Measurements from ENCODE around the gene C14orf180.
A peak's percentile ranks its signal among the peaks of the same experiment; 100 is the strongest.

Gene C14orf180

DNA sequence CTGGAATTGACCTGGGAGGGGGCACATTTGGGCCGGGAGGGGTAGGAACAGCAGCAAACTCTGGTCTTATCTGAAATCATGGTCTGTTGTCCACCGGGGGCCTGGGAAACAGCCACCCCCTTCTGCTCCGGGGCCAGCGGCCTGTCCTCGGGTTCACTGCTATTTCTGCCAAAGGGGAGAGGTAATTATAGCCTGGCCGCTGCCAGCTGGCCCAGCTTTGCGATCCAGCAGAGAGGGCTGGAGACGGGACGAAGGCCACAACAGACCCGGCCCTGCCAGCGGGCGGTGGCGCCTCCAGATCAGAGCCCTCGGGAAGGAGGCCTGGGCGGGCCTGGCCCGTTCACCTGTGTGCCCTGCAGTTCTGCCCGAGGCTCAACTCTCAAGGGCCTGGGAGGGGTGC, at the start of gene C14orf180:
C14orf180 (plus strand) TSS at position 258 of the 400 bp plus-strand sequence. CDS start 6,667 bp downstream, outside the sequence.
- DNase-seq: peak; percentile 69

GRCh38 chr14:104530646-104531045, 48.9 kb upstream of the C14orf180 start:
- DNase-seq: no peak

- no peak for DNase-seq
Observed at GRCh38 chr14:104531421-104532190, 48.0 kb upstream of the C14orf180 start.

GRCh38 chr14:104532191-104532555, 47.4 kb upstream of the C14orf180 start:
- no peak for DNase-seq

GRCh38 chr14:104534036-104534435, 45.5 kb upstream of the C14orf180 start:
- no peak for DNase-seq

- no peak for DNase-seq
Observed at GRCh38 chr14:104536942-104537612, 42.5 kb upstream of the C14orf180 start.

DNA sequence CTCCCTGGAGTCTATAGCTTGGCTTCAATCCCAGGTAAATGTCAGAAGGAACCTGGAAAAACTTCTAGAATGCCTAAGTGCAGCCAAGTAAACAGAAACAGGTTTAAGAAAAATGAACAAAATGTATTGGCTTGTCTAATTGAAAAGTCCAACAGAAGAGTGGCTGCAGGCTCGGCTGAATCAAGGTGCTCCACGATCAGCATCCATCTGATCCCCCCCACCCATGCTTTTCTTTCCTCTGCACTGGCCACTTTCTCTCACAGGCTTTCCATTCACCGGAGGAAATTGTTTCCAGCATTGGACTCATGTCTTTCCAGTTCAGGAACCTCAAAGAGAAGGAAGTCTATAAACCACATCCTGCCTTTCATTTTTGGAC, 42.0 kb upstream of the C14orf180 start:
- DNase-seq: no peak

- no peak for DNase-seq
Observed at GRCh38 chr14:104541905-104542465, 37.6 kb upstream of the C14orf180 start.

GRCh38 chr14:104542871-104543830, 36.4 kb upstream of the C14orf180 start:
- no peak for DNase-seq

GRCh38 chr14:104544362-104544961, 35.1 kb upstream of the C14orf180 start:
- no peak for DNase-seq

DNA sequence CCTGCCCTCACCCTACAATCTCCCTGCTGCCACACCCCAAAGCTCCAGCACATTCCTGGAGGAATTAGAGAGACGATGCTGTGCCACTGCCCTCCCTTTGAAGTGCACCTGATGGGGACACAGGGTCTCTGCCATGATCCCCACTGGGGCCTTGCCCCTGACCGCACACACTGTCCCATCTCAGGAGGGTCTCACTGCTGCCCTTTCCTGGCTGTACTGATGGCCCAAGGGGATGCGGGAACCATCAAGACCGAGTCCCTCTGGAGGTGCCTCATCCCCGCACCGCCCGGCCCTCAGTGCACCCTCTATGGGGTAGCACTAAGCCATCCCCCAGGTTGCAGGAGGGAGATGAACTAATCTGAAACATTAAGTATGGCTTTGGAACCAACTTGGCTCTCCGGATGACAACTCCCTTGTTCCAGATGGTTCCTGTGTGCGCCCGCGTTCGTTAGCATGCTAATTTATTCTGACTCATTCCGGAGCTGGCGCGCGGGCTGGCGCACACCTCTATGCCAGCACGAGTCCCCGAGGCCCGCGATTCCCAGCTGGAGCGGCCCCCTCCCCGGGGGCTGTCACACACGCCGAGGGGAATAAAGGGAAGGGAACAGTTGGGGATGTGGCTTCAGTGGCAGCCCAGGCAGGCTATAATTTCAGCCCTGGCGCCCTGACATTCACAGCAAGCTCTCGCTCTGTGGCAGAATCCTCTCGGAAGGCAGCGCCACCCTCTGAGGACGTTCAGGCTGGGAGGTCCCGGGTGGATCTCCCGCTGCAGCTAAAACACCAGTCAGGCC, 34.2 kb upstream of the C14orf180 start:
- no peak for DNase-seq

DNA sequence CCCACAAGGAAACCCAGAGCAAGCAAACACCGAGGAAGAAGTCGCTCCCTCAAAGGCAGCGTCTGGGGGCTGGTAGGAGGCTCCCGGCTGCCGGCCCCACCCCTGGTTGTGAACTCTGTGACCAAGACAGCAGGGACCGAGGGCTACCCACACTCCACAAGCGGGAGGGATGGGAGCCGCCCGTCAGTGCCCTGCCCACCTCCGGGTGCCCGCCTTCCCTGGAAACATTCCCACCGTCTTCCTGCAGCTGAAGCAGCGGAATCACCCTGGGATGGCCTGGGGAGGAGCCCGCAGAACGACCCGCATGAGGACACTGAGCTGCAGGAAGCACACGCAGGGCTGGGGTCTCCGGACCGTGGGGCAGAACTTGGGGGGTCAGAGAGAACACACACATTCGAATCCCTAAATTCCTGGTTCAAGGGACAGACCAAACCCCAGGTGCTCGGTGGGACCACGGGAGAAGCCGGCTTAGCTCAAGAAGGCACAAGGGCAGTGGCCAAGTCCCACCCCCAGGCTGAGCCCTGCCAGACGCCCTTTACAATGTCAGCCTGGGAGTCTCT, 33.5 kb upstream of the C14orf180 start:
- peak; percentile 54 for DNase-seq

- no peak for DNase-seq
Observed at GRCh38 chr14:104546591-104547309, 32.8 kb upstream of the C14orf180 start.

DNA sequence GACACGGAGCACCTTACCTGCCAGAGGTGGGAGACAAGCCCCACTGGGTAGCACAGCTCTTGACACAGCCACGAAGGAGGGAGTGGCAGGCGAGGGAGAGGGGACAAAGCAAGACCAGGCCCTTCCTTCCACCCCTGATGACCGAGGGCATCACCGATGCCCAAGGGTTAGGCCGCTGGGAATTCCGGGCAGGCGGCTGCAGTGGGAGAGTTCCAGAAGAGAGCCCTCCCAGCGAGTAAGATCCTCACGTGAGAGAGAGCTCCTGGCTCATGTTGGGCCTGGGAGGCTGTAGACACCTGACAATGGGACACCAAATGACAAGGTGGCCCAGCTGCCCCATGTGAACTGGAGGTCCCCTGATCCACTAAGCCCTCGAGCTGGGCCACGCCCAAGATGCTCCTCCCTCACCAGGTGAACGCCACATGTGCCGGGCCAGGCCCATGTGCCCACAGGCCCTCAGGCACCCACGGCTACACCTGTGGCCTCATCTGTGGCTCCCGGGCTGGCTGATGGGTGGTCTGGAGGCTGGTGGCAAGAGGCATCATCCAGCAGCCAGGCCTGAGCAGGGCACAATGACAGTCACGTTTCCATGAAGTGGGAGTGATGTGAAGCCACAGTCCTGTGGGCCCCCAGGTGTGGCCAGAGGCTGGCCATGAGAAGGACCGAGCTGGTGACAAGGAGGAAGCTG, 32.1 kb upstream of the C14orf180 start:
- no peak for DNase-seq

GRCh38 chr14:104547998-104548700, 31.4 kb upstream of the C14orf180 start:
- no peak for DNase-seq

- no peak for DNase-seq
Observed at GRCh38 chr14:104548802-104549535, 30.6 kb upstream of the C14orf180 start.

DNA sequence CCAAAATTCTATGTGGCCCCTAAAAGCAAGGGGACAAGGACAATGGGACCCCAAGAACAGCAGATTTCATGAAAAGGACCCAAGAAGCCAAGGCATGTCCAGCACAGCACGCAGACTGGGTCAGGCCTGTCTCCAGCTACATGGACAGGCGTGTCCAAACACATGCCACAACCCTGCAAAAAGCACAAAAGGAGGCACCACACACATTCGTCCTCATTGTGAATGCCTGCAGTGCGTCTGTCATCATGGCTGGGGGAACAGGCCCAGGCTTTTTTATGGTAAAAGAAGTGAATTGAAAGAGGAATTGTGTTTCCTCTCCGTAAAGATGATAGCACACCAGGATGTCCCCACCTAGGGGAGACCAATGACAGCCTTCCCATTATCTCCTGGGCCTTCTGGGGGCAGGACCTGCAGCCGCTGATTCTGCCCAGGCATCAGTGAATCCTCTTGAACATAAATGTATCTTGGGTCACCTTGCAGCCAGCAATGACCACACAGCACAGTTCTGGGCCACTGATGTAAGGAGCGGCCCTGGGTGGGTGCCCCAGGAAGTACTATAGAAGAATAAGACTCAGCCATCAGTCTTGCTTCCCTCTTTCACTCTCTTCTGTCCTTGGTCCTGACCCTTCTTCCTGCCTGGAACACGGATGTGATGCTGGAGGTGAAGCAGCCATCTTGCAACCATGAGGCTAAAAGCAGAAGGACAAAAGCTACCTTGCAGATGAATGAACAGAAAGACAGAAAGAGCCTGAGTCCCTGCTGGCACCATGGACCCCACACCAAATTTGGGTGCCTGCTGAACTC, 29.8 kb upstream of the C14orf180 start:
- no peak for DNase-seq

All from left hindlimb (tissue), 1 donor.